Stimulated activated CD8-positive, alpha-beta memory T cell treated with anti-CD3 and anti-CD28 coated beads, Interleukin-7, amount 100 ng/mL, for 24 hours (primary cell): ENCODE measurements around the gene CFAP61.
"Not testable (repeated sequence)": the region's sequence is repeated elsewhere in the genome, so short reads cannot be mapped to it uniquely, and the experiment has no call there.

Experiments used
- DNase-seq: peaks from one replicate; pipeline ENCODE4 v3.0.0-alpha.2; 2020; ENCODE audit warnings: low read depth

CFAP61 gene

GRCh38 chr20:20321917-20322316 lies 269.6 kb downstream of the CFAP61 start:
- DNase-seq = no peak

DNA sequence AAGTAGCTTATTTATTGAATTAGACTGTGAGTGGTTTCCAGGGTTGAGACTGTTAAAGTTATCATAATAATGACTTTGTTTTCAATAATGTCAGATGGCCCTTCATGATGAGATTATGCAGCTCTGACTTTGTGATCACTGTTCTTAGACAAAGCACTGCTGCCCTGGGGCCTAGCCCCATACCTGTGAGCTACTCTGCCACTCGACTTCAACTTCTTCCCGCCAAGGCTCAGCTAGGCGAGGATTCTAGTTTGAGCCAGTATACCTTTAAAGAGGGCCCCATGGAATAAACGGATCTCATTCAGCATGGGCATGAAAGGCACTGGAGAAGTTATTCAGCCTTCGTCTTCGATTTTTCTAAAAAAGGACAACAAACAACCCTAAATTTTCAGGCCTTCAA lies 270.6 kb downstream of the CFAP61 start:
- no peak for DNase-seq

- DNase-seq = no peak
Observed at GRCh38 chr20:20327746-20328145, 275.4 kb downstream of the CFAP61 start.

DNA sequence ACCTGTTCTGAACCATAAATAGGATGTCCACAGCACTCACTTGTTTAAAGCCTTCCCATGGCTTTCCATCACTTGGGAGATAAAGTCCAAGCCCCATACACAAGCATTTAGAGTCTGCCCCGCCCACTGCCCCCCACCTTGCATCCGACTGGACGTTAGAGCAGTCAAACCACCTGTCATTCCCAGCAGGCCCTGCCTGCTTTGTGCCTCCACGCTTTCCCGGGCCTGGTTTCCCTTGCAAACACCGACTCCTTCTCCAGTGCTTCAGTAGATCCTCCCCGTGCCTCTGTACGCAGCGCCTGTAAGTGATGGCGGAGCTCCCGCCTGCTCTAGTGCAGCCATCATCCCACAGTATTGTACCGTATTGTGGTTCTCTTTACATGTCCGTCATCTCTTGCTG lies 277.2 kb downstream of the CFAP61 start:
- no peak for DNase-seq

GRCh38 chr20:20331156-20331555 lies 278.8 kb downstream of the CFAP61 start:
- DNase-seq = no peak

- no peak for DNase-seq
Observed at GRCh38 chr20:20331817-20332216, 279.5 kb downstream of the CFAP61 start.

- DNase-seq = no peak
Observed at GRCh38 chr20:20333866-20334265, 281.5 kb downstream of the CFAP61 start.

DNA sequence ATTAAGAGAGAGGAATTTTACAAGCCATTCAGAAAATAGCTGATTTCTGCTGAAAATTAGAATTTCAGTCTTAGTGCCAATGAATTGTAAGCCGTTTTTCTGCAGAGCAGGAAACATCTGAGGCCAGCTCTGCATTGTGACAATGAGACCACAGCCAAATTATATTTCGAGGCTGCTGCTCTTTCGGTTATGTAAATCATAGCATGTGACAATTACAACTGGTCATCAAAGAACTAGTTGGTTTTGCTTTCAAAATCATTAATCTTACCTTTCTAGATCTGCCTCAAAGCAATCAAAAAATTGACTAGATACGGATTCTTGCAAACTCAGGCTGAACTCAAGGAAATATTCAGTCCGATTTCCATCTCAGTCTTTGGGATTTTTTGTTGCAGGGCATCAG lies 282.2 kb downstream of the CFAP61 start:
- no peak for DNase-seq

DNA sequence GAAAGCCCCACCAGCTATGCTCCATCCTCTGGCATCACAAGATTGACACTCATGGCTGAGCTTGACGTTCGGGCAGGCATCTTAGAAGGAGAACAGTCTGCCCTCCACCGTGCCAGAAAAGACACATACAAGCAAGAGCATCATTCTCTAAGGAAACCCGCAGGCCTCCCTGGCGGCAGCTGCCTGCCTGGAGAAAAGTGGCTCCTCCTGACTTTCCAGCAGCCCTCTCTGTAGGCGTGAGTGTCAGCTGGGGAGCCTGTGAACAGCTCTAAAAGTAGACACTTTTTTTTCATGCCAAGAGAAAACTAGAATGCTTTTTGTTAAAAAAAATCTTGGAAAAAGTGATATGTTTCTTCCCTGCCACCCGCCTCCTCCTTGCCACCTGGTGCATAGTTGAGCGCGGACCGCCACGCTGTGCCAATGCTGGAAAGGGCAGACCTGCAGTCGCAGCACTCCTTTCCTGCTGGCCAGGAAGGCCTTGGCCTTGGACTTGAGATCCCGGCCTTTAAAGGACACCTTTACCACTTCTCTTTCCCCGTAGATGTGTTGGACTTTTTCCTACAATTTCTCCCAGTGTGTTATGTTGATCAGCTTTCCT lies 285.9 kb downstream of the CFAP61 start:
- no peak for DNase-seq

- DNase-seq = no peak
Observed at GRCh38 chr20:20340443-20340842, 288.1 kb downstream of the CFAP61 start.

DNA sequence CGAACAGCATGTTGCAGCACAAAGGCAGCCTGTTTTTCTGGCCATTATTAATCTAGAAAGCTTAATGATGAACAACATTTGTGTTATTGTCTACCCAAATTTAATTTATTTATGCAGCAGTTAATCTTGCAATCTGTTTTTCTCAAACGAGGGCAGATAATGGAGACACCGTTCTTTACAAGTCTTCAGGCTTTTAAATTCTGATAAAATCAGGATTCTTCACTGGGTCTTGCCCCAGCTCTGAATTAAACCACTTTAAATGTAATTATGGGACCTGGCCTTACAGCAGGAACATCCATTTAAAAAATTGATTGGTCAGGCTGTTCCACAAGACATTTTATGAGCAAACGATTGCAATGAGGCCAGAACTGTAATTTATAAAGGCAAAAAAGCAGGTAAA lies 289.0 kb downstream of the CFAP61 start:
- DNase-seq = no peak

DNA sequence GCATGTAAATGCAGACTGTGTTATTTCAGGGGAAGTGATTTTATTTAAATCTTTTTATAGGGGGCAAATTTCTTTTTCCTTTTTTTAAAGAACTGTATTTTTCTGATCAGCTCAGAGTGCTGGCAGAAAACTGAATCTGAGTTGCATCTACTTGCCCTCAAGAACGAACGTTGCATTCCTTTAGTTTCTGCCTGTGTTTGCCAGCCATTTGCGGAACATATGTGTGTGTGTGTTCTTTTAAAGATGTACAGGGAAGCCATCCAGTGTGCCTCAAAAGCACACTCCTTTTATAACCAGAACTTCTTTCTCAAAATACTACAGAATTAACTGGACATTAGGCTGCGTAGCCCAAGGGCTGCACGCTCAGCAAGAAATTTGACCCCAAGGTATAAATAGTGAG lies 289.7 kb downstream of the CFAP61 start:
- DNase-seq = no peak

DNA sequence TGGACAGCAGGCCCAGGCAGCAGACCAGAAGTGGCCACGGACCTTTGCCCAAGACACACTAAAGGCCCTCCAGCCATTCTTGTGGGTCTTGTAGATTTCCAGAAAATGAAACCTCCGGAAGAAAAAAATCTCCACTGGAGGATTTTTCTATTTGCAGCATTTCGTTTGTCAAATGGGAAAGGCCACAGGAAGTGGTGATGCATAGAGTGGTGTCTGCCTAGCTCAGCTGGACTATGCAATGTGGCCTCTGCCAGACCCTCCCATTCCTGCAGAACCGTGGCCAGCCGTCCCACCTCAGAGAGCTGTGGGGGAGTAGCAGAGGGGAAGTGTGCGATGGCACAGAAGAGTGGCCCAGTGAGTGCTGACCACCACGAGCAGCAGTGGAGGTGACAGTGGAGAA lies 291.6 kb downstream of the CFAP61 start:
- DNase-seq = no peak

DNA sequence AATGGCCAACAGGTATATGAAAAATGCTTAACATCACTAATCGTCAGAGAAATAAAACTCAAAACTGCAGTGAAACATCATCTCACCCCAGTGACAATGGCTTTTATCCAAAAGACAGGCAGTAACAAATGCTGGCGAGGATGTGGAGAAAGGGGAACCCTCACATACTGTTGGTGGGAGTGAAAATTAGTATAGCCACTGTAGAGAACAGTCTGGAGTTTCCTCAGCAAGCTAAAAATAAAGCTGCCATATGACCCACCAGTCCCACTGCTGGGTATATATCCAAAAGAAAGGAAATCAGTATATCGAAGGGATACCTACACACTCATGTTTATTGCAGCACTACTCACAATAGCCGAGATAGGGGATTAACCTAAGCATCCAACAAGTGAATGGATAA lies 292.1 kb downstream of the CFAP61 start:
- DNase-seq = no peak

DNA sequence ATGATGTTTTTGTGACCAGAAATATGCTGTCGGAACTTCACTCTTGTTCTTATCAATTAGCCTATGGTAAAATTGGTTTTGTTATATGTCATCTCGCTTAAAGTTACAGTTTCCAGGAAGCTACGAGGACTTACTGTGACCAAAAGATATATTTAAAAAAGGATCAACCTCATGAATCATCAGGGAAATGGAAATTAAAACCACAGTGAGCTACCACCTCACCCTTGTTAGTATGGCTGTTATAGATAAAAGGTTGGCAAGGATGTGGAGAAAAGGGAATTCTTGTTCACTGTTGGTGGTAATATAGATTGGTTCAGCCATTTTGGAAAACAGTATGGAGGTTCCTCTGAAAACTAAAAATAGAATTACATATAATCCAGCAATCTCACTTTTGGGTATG lies 301.2 kb downstream of the CFAP61 start:
- no peak for DNase-seq

DNA sequence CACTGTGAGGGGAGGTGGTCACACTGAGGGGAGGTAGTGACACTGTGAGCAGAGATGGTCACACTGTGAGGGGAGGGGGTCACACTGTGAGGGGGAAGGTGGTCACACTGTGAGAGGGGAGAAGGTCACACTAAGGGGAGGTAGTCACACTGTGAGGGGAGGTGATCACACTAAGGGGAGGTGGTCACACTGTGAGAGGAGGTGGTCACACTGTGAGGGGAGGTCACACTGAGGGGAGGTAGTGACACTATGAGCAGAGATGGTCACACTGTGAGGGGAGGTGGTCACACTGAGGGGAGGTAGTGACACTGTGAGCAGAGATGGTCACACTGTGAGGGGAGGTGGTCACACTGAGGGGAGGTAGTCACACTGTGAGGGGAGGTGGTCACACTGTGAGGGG lies 303.2 kb downstream of the CFAP61 start:
- not testable (repeated sequence) for DNase-seq

GRCh38 chr20:20358801-20359200 lies 306.5 kb downstream of the CFAP61 start:
- DNase-seq = no peak

- no peak for DNase-seq
Observed at GRCh38 chr20:20359628-20360027, 307.3 kb downstream of the CFAP61 start.

GRCh38 chr20:20360464-20360863 lies 308.1 kb downstream of the CFAP61 start:
- DNase-seq = no peak

DNA sequence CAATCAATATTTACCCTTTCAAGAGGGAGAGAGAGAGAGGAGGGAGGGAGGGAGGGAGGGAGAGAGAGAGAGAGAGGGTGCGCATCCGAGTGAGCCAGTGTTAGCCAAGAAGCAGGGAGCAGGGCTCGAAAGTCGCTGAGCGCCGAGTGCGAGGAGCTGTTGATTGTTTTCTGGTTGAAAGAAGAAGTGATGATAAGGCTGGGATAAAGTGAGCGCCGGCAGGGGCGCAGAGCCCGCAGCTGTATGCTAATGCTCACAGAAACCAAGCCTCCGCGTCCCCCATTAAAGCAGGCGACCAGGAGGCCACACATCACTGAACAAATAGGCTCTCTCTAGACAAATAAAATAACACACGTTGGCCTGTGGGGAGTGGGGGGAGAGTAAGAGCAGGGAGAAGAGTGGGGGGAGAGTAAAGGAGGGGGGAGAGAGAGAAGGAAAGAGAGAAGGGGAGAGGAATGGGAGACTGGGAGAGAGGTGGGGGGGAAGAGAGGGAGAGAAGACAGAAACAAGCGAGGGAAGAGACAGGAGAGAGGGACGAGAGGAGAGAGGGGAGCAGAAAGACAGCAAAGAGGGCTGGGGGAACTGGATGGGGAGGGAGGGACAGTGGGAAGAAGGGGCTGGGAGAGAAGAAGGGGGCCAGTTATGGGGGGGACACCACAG lies 310.6 kb downstream of the CFAP61 start:
- no peak for DNase-seq

DNA sequence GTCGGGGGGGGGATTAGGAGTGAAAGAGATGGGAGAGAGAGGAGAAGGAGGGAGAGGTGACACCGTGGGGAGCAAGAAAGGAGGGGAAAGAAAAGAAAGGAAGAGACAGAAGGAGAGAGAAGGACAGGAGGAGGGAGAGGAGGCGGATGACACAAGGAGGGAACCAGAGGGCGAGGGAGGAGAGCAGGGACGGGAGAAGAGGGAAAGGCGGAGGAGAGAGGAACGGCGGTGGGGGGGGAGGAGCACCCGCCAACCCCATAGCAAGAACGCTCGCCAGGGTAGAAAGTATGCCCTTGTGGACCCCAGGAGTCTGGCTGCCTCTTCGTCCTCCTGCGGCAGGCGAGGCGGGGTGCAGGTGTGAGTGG lies 311.1 kb downstream of the CFAP61 start:
- no peak for DNase-seq

DNA sequence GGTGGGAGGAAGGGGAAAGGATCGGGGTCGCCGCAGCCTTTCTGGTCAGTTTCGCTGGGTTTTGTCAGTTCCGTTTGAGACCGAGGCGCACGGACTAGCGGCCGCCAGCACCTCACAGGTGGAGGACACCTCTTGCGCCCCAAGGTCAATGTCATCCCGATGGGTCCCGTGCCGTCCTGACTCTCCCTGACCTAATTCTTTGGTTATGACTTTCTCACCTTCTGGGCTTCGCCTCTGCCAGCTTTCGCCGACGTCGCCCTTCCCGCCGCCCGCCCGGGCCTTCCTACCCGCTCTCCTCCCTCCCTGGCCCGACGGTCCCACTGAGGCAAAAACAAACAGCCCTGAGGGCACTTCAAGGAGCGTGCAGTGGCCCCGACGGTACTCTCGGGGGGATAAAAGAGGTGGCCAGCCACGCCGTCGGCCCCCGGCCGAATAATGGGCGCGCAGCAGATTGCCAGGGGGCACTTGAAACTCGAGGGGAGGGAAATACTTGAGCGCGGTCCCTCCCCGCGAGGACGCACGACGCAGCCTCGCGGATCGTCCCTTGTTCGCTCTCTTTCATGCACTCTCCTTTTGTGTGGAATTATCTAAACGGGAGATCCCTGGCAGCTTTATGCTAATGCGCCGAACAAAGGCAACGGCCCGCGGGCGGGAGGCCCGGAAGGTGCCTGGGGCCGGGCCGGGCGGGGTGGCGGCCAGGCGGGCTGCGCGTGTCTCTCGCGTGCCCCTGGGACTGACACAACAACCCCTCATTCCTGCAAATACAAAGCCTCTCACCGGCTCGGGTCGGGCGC lies 311.7 kb downstream of the CFAP61 start:
- no peak for DNase-seq
